ENCODE results near the gene TENT5D.

Gene TENT5D

DNA sequence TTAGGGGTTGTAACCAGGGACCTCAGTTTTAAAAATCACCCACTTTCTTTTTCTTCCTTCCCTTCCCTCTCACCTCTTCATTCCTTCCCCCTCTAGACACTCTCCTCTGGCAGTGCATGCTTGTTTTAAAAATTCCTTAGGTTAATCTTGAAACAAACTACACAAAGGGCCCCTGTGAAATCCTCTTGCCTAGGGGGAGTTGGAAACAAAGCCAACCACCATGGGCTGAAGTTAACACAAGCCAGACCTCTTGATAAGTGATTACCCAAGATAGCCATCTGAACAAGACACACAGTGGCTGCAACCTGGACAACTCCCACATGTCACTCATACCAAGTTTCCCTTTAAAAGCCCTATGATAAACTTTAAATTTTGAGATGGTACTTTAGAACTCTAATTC, 68.9 kb downstream of the TENT5D start:
- no peaks in the 10 kb centered on the region for H3K9me2 ChIP-seq (replicated peaks; ENCODE audit: insufficient read depth, low read length)
- no peaks in the 10 kb centered on the region for H3K9me3 ChIP-seq (replicated peaks; ENCODE audit: insufficient read depth, low read length)
- DNase-seq: no peak
- H3K9ac ChIP-seq (ENCODE audit: low read length): no peak overlapping the region
- H3K4me1 ChIP-seq (ENCODE audit: low read length): no peaks in the 10 kb centered on the region
- H3K27me3 ChIP-seq (replicated peaks; ENCODE audit: insufficient read depth, low read length): no peaks in the 10 kb centered on the region
- H3K79me2 ChIP-seq (ENCODE audit: low read length): no peaks in the 10 kb centered on the region
- TF ChIP-seq, protein P1, sequence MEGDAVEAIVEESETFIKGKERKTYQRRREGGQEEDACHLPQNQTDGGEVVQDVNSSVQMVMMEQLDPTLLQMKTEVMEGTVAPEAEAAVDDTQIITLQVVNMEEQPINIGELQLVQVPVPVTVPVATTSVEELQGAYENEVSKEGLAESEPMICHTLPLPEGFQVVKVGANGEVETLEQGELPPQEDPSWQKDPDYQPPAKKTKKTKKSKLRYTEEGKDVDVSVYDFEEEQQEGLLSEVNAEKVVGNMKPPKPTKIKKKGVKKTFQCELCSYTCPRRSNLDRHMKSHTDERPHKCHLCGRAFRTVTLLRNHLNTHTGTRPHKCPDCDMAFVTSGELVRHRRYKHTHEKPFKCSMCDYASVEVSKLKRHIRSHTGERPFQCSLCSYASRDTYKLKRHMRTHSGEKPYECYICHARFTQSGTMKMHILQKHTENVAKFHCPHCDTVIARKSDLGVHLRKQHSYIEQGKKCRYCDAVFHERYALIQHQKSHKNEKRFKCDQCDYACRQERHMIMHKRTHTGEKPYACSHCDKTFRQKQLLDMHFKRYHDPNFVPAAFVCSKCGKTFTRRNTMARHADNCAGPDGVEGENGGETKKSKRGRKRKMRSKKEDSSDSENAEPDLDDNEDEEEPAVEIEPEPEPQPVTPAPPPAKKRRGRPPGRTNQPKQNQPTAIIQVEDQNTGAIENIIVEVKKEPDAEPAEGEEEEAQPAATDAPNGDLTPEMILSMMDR (IDR thresholded peaks at IDR 0.05; ENCODE audit: low read length): no peak
- no peak for TF ChIP-seq EZH2 (optimal IDR thresholded peaks at IDR 0.05; ENCODE audit: low read depth, low read length)
- no peak for TF ChIP-seq EZH2phosphoT487 (IDR thresholded peaks at IDR 0.05; ENCODE audit: low read length)
- no peak overlapping the region for H2AFZ ChIP-seq (ENCODE audit: low read length)
- no peak overlapping the region for H3K27ac ChIP-seq (ENCODE audit: low read length)
- no peaks in the 10 kb centered on the region for H4K20me1 ChIP-seq (ENCODE audit: insufficient read depth, low read length)
- H3K4me3 ChIP-seq (ENCODE audit: low read length): no peak overlapping the region
- no peaks in the 10 kb centered on the region for H3K36me3 ChIP-seq (replicated peaks; ENCODE audit: insufficient read depth, low read length)
- H3K4me2 ChIP-seq (ENCODE audit: low read depth, low read length): no peak overlapping the region
- no peaks in the 10 kb centered on the region for H3F3A ChIP-seq (ENCODE audit: insufficient read depth, low read length)

All from MM.1S (cell line).